ENCODE data around the gene MS4A12. TPM values are rescaled to one million over a fixed set of nuclear protein-coding genes. Genes with fewer than 3 reads are reported as not detected.

MS4A12 gene
- total RNA-seq, 3 donors from 2014 or later: 411 to 1,262 (median 644) TPM

- intact Hi-C loops (cut with DNase I, micrococcal nuclease): no loop called here
- Histone ChIP-seq H3K4me3 (no peak overlapping the region), H3K4me1 (ENCODE audit: low read depth) (no peaks in the 10 kb centered on the region), H3K36me3 (ENCODE audit: low read depth) (no peaks in the 10 kb centered on the region), H3K9me3 (no peaks in the 10 kb centered on the region)
- TF ChIP-seq CTCF (IDR thresholded peaks at IDR 0.05): no peak
- DNase-seq: peak in 1 of 3 donors; percentile 69
- ATAC-seq: peak; percentile 79
Measured at GRCh38 chr11:60485987-60486386, 6.6 kb upstream of the MS4A12 start.

GRCh38 chr11:60493454-60493853 is 876 bp downstream of the MS4A12 start:
- intact Hi-C loops (cut with DNase I, micrococcal nuclease): no loop called here
- ATAC-seq (no peak), DNase-seq (no peak)
- TF ChIP-seq CTCF (IDR thresholded peaks at IDR 0.05): no peak
- Histone ChIP-seq H3K36me3 (ENCODE audit: low read depth) (no peaks in the 10 kb centered on the region), H3K9me3 (no peaks in the 10 kb centered on the region), H3K4me3 (no peak overlapping the region), H3K4me1 (ENCODE audit: low read depth) (peaks cover 3% of the 10 kb centered on the region)

- Histone ChIP-seq H3K4me1 (ENCODE audit: low read depth) (peaks cover 15% of the 10 kb centered on the region), H3K9me3 (no peaks in the 10 kb centered on the region), H3K4me3 (no peak overlapping the region), H3K36me3 (ENCODE audit: low read depth) (no peaks in the 10 kb centered on the region)
- DNase-seq (no peak), ATAC-seq (peak; percentile 61)
- no peak for TF ChIP-seq CTCF (IDR thresholded peaks at IDR 0.05)
- intact Hi-C loops (cut with DNase I, micrococcal nuclease): no loop called here
Measured at GRCh38 chr11:60498399-60498798, 5.8 kb downstream of the MS4A12 start.

- intact Hi-C loops (cut with DNase I, micrococcal nuclease): no loop called here
- Histone ChIP-seq H3K4me1 (ENCODE audit: low read depth) (peaks cover 17% of the 10 kb centered on the region), H3K36me3 (ENCODE audit: low read depth) (no peaks in the 10 kb centered on the region), H3K4me3 (no peak overlapping the region), H3K9me3 (no peaks in the 10 kb centered on the region)
- peak; percentile 74 for ATAC-seq
- peak; percentile 48 to 69 (median 54) for DNase-seq
- no peak for TF ChIP-seq CTCF (IDR thresholded peaks at IDR 0.05)
Measured at GRCh38 chr11:60498853-60499252, 6.3 kb downstream of the MS4A12 start.

- DNase-seq (no peak), ATAC-seq (peak; percentile 29)
- H3K9me3 ChIP-seq: no peaks in the 10 kb centered on the region
- peaks cover 20% of the 10 kb centered on the region for H3K4me1 ChIP-seq (ENCODE audit: low read depth)
- intact Hi-C loops (cut with DNase I, micrococcal nuclease): no loop called here
- TF ChIP-seq CTCF (IDR thresholded peaks at IDR 0.05): no peak
- H3K36me3 ChIP-seq (ENCODE audit: low read depth): no peaks in the 10 kb centered on the region
- H3K4me3 ChIP-seq: no peak overlapping the region
Measured at GRCh38 chr11:60500276-60500910, 7.8 kb downstream of the MS4A12 start.

All from mucosa of descending colon (tissue), 3 donors.